ENCODE results near the gene BICRAL. TPM values are rescaled to one million over a fixed set of nuclear protein-coding genes. Genes with fewer than 3 reads are reported as not detected.

The BICRAL gene
- polyA plus RNA-seq, 1 of the 3 experiments (the other 2 are of a cell fraction) = 5.1 TPM

DNA sequence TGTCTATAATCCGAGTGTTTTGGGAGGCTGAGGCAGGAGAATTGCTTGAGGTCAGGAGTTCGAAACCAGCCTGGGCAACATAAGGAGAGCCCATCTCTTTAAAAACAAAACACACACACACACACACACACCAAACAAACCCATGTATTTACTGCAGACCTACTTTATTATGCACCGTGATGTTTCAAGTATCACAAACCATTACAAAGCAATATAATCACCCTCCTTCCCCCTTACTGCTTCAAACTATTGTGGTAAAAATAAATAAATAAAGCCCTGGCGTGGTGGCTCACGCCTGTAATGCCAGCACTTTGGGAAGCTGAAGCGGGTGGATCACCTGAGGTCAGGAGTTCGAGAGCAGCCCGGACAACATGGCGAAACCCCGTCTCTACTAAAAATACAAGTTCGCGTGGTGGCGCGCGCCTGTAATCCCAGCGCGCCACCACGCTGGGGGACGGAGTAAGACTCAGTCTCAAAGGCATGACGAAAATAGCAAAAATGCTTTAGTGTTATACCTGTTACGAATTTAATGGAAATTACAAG lies 37.4 kb upstream of the BICRAL start:
- Histone ChIP-seq H4K20me1 (ENCODE audit: insufficient read depth) (peaks cover 7% of the 10 kb centered on the region; the same call in 1 of the 2 replicates), H3K9me3 (no peaks in the 10 kb centered on the region), H3K4me2 (peak overlapping the region; percentile 96), H3K9me2 (no peaks in the 10 kb centered on the region), H3K4me3 (ENCODE audit: low read depth in 2 of 2, low read length in 1 of 2) (peak overlapping the region; percentile 75 to 82), H3K27me3 (ENCODE audit: insufficient read depth) (no peaks in the 10 kb centered on the region), H3K27ac (ENCODE audit: low read depth in 2 of 2, low read length in 1 of 2) (no peak overlapping the region), H3K9ac (peak overlapping the region; percentile 87), H3K4me1 (ENCODE audit: control insufficient read depth in 1 of 2, insufficient read depth in 2 of 2, low read depth in 1 of 2, low read length in 1 of 2) (peaks cover 19 to 30% of the 10 kb centered on the region in 2 experiments; a peak in 3 of 4 replicates), H3K36me3 (replicated peaks in 1 of 2; ENCODE audit: control insufficient read depth in 1 of 2, insufficient read depth in 2 of 2, low read length in 1 of 2) (no peaks in the 10 kb centered on the region), H2AFZ (ENCODE audit: low read depth) (no peak overlapping the region), H3F3A (replicated peaks; ENCODE audit: insufficient read depth) (peaks cover 28% of the 10 kb centered on the region), H3K79me2 (ENCODE audit: insufficient read depth) (peaks cover 34% of the 10 kb centered on the region)
- WGBS (ENCODE audit: low lambda C conversion rate) = 78% methylated on average over 21 of the region's 21 CpGs
- TF ChIP-seq TEAD4 (IDR thresholded peaks at IDR 0.05; ENCODE audit: borderline replicate concordance, insufficient read depth) (no peak), TCF12 (IDR thresholded peaks at IDR 0.05) (no peak), REST (IDR thresholded peaks at IDR 0.05; ENCODE audit: low read depth, low read length) (no peak), RCOR1 (IDR thresholded peaks at IDR 0.05; ENCODE audit: low read length) (no peak), TAF1 (IDR thresholded peaks at IDR 0.05; ENCODE audit: borderline replicate concordance, low read depth, low read length) (no peak), GATA2 (CRISPR knock-in tag; IDR thresholded peaks at IDR 0.05) (no peak), CHD2 (IDR thresholded peaks at IDR 0.05; ENCODE audit: low read length, partially characterized antibody) (no peak), FOSL2 (IDR thresholded peaks at IDR 0.05; ENCODE audit: borderline replicate concordance, low read depth) (no peak), FOXM1 (IDR thresholded peaks at IDR 0.05; ENCODE audit: low read depth) (no peak), PBX3 (IDR thresholded peaks at IDR 0.05) (no peak), SIN3A (IDR thresholded peaks at IDR 0.05; ENCODE audit: borderline replicate concordance, low read depth, low read length) (no peak), EZH2phosphoT487 (IDR thresholded peaks at IDR 0.05; ENCODE audit: borderline replicate concordance, low read depth) (no peak), EP300 (IDR thresholded peaks at IDR 0.05; ENCODE audit: borderline replicate concordance in 1 of 2, low read depth in 1 of 2, low read length in 1 of 2) (no peak), YY1 (IDR thresholded peaks at IDR 0.05; ENCODE audit: low read depth) (no peak)
- TF ChIP-seq, protein P1, sequence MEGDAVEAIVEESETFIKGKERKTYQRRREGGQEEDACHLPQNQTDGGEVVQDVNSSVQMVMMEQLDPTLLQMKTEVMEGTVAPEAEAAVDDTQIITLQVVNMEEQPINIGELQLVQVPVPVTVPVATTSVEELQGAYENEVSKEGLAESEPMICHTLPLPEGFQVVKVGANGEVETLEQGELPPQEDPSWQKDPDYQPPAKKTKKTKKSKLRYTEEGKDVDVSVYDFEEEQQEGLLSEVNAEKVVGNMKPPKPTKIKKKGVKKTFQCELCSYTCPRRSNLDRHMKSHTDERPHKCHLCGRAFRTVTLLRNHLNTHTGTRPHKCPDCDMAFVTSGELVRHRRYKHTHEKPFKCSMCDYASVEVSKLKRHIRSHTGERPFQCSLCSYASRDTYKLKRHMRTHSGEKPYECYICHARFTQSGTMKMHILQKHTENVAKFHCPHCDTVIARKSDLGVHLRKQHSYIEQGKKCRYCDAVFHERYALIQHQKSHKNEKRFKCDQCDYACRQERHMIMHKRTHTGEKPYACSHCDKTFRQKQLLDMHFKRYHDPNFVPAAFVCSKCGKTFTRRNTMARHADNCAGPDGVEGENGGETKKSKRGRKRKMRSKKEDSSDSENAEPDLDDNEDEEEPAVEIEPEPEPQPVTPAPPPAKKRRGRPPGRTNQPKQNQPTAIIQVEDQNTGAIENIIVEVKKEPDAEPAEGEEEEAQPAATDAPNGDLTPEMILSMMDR (IDR thresholded peaks at IDR 0.05) = no peak
- TF ChIP-seq, protein P2, sequence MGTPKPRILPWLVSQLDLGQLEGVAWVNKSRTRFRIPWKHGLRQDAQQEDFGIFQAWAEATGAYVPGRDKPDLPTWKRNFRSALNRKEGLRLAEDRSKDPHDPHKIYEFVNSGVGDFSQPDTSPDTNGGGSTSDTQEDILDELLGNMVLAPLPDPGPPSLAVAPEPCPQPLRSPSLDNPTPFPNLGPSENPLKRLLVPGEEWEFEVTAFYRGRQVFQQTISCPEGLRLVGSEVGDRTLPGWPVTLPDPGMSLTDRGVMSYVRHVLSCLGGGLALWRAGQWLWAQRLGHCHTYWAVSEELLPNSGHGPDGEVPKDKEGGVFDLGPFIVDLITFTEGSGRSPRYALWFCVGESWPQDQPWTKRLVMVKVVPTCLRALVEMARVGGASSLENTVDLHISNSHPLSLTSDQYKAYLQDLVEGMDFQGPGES (IDR thresholded peaks at IDR 0.05; ENCODE audit: low read depth, low read length) = no peak
- DNase-seq = no peak
- CTCF ChIA-PET = interaction anchor here (0.7 to 3.2 kb wide), 5 partner anchors 18 to 157 kb away, joined by 3 to 17 read pairs (median 5); no protein-coding TSS in a partner anchor
- POLR2A ChIA-PET = interaction anchor here (4.4 kb wide), 1 partner anchor 37 kb away, joined by 59 read pairs; the partner anchor contains the start of gene BICRAL
